Transverse colon (tissue), 4 donors: ENCODE data around the gene DLG2.
"Not testable (repeated sequence)": the region's sequence is repeated elsewhere in the genome, so short reads cannot be mapped to it uniquely, and the experiment has no call there.

Experiments used
- EP300 ChIP-seq: sonication (generic); formaldehyde crosslinking; IDR thresholded peaks from one replicate; pipeline ENCODE4 v1.6.1; 2017; ENCODE audit warnings: antibody characterized with exemption, low read depth
- POLR2A ChIP-seq: fragments of 450-650 bp; IDR thresholded peaks from one replicate; pipeline ENCODE4 v1.6.1; 2016; ENCODE audit warnings: antibody characterized with exemption, mild to moderate bottlenecking, moderate library complexity
- POLR2AphosphoS5 ChIP-seq, 3 donors: sonication (generic); formaldehyde crosslinking; IDR thresholded peaks; one replicate each; pipeline ENCODE4 v1.6.1; 2016; ENCODE audit warnings: antibody characterized with exemption in 3 of 3
- TF ChIP-seq, protein P1 (sequence below), 5 experiments: fragments of 200-600 bp in 3 of 5; fragments of 450-650 bp in 2 of 5; sonication (generic) in 3 of 5; IDR thresholded peaks; 1 replicate in 2 of 5; 2 replicates in 3 of 5; pipeline ENCODE4 v1.5.1; 2016 to 2017; ENCODE audit warnings: antibody characterized with exemption in 5 of 5, inconsistent platforms in 3 of 5, mild to moderate bottlenecking in 2 of 5, moderate library complexity in 1 of 5

DNA sequence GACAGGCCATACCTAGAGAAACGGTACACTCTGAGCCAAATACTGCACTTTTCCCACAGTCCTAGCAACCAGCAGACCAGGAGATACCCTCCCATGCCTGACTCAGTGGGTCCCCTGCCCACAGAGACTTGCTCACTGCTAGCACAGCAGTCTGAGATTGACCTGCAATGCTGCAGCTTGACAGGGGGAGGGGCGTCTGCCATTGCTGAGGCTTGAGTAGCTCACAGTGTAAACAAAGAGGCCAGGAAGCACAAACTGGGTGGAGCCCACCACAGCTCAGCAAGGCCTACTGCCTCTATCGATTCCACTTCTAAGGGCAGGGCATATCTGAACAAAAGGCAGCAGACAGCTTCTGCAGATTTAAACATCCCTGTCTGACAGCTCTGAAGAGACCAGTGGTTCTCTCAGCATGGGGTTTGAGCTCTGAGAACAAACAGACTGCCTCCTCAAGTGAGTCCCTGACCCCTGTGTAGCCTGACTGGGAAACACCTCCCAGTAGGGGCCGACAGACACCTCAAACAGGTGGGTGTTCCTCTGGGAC is 231.6 kb downstream of the DLG2 start:
- not testable (repeated sequence) for TF ChIP-seq POLR2A; POLR2AphosphoS5 (IDR thresholded peaks at IDR 0.05); EP300
- TF ChIP-seq, protein P1, sequence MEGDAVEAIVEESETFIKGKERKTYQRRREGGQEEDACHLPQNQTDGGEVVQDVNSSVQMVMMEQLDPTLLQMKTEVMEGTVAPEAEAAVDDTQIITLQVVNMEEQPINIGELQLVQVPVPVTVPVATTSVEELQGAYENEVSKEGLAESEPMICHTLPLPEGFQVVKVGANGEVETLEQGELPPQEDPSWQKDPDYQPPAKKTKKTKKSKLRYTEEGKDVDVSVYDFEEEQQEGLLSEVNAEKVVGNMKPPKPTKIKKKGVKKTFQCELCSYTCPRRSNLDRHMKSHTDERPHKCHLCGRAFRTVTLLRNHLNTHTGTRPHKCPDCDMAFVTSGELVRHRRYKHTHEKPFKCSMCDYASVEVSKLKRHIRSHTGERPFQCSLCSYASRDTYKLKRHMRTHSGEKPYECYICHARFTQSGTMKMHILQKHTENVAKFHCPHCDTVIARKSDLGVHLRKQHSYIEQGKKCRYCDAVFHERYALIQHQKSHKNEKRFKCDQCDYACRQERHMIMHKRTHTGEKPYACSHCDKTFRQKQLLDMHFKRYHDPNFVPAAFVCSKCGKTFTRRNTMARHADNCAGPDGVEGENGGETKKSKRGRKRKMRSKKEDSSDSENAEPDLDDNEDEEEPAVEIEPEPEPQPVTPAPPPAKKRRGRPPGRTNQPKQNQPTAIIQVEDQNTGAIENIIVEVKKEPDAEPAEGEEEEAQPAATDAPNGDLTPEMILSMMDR (IDR thresholded peaks at IDR 0.05): not testable (repeated sequence)
